GM06990 (cell line): ENCODE measurements around the gene STXBP6.

Experiments
- DNase-seq: peaks from one replicate; pipeline ENCODE4 v3.0.0-alpha.2; 2011; ENCODE audit not compliant: insufficient read length; ENCODE audit errors: extremely low read depth
- H3K27me3 ChIP-seq: replicated peaks from 2 replicates; pipeline ENCODE4 v1.6.0; 2011; ENCODE audit warnings: low read length; ENCODE audit not compliant: control insufficient read depth, insufficient read depth
- H3K36me3 ChIP-seq: 2 replicates; pipeline ENCODE4 v1.5.1; 2011; ENCODE audit warnings: low read length; ENCODE audit not compliant: control insufficient read depth, insufficient read depth
- H3K4me3 ChIP-seq: replicated peaks from 2 replicates; pipeline ENCODE4 v1.5.1; 2011; ENCODE audit warnings: low read depth, mild to moderate bottlenecking, control low read depth, low read length
- TF ChIP-seq, protein P1 (sequence below): IDR thresholded peaks from 2 replicates; pipeline ENCODE4 v1.5.1; 2011; ENCODE audit warnings: low read length, control low read depth, mild to moderate bottlenecking, inconsistent platforms; ENCODE audit not compliant: insufficient read depth, poor library complexity, severe bottlenecking

The STXBP6 gene

DNA sequence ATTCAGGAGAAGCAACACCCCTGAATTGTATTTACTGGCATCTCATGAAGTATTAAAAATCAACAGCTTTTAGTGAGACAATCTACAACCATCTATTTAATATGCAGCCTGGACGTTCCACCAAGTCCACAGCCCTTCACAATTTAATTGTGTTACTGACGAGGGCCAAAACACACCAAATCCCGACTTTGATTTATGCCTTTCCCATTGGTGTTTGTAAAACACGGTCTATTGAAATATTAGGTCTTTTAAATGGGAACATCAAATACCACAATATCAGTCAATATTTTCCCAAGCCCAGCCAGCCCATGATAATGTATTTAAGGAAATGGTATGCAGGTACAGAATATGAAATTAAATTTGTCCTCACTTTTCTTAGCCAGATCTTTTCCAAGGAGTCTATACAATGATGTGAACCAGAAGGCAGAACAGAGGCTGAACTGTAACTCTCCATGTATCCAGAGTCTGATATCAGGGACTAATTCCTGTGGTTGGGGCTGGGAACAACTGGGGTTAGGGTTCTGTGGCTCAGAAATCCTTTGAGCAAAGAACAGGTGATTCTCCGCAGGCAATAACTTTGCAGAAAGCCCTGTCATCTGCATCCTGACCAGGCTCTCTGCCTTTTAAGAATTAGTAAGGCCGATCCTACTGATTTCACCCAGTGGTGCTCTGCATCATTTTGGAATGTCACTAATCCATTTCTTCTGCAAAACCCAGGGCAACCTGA lies 236.7 kb downstream of the STXBP6 start:
- H3K4me3 ChIP-seq: no peak overlapping the region
- H3K27me3 ChIP-seq: no peaks in the 10 kb centered on the region; the same call in 1 of the 2 replicates
- H3K36me3 ChIP-seq: no peaks in the 10 kb centered on the region
- DNase-seq: no peak
- TF ChIP-seq, protein P1, sequence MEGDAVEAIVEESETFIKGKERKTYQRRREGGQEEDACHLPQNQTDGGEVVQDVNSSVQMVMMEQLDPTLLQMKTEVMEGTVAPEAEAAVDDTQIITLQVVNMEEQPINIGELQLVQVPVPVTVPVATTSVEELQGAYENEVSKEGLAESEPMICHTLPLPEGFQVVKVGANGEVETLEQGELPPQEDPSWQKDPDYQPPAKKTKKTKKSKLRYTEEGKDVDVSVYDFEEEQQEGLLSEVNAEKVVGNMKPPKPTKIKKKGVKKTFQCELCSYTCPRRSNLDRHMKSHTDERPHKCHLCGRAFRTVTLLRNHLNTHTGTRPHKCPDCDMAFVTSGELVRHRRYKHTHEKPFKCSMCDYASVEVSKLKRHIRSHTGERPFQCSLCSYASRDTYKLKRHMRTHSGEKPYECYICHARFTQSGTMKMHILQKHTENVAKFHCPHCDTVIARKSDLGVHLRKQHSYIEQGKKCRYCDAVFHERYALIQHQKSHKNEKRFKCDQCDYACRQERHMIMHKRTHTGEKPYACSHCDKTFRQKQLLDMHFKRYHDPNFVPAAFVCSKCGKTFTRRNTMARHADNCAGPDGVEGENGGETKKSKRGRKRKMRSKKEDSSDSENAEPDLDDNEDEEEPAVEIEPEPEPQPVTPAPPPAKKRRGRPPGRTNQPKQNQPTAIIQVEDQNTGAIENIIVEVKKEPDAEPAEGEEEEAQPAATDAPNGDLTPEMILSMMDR: no peak

DNA sequence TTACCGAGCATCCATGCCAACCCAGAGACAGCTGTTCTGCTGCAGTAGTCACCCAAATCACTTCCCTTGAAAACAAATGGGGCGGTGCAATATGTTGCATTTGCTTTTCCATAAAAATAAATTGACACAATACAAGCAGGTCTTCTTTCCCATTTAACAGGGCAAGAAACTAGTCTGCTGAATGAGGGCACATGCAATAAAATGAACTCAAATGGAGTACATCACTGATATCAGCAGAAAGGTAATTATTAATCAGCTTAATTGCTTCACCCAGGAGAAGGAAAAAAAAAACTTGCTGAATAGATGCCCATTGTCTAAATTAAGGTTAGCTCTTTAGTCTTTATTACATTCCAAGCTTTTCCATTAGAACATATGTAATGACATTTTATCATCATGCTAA lies 240.8 kb downstream of the STXBP6 start:
- no peak for DNase-seq
- Histone ChIP-seq H3K27me3 (no peaks in the 10 kb centered on the region; the same call in 1 of the 2 replicates), H3K4me3 (no peak overlapping the region), H3K36me3 (no peaks in the 10 kb centered on the region)
- TF ChIP-seq, protein P1: no peak

DNA sequence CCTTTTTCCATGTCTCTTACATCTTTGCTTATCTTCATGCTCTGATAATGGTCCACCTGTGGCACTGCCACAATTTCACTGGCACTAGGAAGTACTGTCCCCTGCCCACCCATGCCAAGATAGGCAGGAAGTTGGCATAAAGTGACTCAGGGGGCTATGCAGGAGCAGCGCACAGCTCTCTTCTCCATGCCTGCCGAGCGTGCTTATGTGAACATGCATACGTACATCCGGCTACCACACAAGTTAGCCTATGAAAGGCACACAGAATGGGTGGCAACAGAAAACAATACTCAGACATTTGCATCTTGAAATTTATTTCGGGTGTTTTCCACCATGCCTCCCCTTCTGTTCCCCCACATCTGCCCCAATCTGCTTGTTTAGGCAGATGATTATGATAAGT lies 241.5 kb downstream of the STXBP6 start:
- TF ChIP-seq, protein P1: no peak
- Histone ChIP-seq H3K36me3 (no peaks in the 10 kb centered on the region), H3K27me3 (no peaks in the 10 kb centered on the region; the same call in 1 of the 2 replicates), H3K4me3 (no peak overlapping the region)
- DNase-seq: no peak

DNA sequence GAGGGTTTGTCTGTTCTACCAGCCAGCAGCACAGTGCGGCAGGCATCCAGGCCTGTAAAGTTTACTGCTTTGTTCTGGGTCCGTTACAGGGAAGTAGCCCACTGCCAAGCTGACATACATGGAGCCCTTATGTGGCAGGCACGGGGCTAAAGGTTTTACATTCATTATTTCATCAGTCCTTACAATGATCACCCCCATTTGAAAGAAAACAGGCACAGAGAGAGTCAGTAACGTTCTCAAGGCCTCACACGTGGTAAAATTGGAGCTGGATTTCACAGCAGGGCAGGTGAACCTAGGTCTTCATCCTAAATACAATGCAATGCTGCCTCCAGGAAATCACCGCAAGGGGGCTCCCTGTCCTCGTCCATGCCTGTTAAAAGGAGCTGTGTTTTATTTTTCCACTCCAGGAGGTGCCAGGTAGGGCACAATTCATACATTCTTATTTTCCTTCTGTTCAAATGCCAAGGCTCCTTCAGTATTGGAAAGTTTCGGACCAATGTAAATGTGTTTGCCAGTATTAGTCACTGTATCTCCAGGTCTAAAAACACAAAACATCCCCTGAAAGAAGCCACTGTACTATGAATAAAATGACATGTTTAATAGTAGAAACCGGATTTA lies 243.8 kb downstream of the STXBP6 start:
- DNase-seq: peak; percentile 3
- no peaks in the 10 kb centered on the region for H3K36me3 ChIP-seq
- H3K27me3 ChIP-seq: no peaks in the 10 kb centered on the region; the same call in 1 of the 2 replicates
- no peak overlapping the region for H3K4me3 ChIP-seq
- TF ChIP-seq, protein P1: peak; percentile 85

DNA sequence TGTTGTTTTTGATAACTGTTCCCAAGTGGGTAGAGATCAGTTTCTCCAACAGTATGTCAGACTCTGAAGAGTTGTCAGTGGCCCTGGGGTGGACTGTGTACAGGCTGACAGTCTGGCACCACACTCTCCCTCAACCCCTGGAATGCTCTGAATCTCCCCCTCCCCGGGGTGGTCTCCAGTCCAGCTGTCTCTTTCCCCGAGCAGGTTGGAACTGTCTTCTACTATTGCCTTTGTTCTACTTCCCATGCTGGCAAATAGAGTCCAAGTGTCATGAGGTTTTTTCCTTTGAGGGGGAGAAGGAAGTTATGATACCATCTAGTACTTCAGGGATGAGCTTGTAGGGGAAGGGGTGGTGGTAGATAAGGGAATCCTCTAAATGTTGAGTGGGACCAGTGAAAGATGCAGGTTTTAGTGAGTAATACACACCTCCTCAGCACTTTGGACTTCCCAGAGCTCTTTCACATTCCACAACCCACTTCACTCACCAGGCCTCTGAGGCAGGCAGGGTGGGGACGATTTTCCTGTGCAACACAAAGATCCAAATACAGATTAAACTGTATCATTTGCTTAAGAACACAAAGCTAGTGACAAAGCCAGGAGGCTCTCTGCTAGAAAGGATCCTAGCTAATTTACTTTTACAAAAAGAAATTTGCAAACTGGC lies 245.3 kb downstream of the STXBP6 start:
- DNase-seq: no peak
- no peak overlapping the region for H3K4me3 ChIP-seq
- no peaks in the 10 kb centered on the region for H3K27me3 ChIP-seq
- no peaks in the 10 kb centered on the region for H3K36me3 ChIP-seq
- TF ChIP-seq, protein P1: no peak
